HG03095 (cell line): ENCODE data around the gene IRAK2.
"Not testable (repeated sequence)": the region's sequence is repeated elsewhere in the genome, so short reads cannot be mapped to it uniquely, and the experiment has no call there.

ENCODE experiments used
- ATAC-seq: cut with Tn5 transposase; IDR thresholded peaks from one replicate; pipeline ENCODE4 v1.9.1; 2021; ENCODE audit warnings: moderate library complexity; ENCODE audit not compliant: unreplicated experiment

Gene IRAK2, protein sequence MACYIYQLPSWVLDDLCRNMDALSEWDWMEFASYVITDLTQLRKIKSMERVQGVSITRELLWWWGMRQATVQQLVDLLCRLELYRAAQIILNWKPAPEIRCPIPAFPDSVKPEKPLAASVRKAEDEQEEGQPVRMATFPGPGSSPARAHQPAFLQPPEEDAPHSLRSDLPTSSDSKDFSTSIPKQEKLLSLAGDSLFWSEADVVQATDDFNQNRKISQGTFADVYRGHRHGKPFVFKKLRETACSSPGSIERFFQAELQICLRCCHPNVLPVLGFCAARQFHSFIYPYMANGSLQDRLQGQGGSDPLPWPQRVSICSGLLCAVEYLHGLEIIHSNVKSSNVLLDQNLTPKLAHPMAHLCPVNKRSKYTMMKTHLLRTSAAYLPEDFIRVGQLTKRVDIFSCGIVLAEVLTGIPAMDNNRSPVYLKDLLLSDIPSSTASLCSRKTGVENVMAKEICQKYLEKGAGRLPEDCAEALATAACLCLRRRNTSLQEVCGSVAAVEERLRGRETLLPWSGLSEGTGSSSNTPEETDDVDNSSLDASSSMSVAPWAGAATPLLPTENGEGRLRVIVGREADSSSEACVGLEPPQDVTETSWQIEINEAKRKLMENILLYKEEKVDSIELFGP

DNA sequence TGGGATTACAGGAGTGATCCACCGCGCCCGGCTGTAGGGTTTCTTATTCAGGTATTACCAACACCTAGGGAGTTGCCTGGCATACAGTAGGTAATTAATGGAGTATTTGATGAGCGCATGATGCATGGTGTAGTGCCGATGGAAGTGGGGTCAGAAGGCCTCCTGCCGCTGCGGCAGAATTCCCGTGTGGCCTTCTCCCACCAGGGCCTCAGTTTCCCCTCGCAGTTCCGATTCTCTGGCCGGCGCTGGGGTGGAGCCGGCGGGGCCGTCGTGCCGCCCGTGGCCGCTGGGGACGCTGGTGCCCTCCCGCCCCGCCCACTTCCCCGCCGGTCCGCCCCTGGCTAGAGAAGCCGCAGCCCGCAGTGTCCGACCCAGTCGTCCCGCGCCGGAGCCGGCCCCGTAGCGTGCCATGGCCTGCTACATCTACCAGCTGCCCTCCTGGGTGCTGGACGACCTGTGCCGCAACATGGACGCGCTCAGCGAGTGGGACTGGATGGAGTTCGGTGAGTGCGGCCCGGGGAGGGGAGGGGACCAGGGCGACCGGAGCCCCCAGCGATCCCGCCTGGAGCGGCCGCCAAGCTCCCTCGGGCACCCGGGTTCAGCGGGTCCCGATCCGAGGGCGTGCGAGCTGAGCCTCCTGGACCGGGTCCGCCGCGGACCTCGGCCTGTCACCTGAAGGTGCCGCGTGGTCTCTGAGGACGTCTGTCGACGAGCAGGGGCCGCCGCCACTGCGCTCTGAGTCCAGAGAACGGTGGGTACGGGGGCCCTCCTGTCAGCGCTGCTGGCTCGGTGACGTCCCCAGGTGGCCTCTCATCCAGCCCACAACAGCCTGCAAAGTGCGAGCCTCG is at the start of gene IRAK2:
Gene IRAK2, plus strand, starts transcription at position 374 of the 848 bp plus-strand sequence. Its CDS starts 36 bp downstream, at position 410.
- ATAC-seq, result peak; percentile 82

DNA sequence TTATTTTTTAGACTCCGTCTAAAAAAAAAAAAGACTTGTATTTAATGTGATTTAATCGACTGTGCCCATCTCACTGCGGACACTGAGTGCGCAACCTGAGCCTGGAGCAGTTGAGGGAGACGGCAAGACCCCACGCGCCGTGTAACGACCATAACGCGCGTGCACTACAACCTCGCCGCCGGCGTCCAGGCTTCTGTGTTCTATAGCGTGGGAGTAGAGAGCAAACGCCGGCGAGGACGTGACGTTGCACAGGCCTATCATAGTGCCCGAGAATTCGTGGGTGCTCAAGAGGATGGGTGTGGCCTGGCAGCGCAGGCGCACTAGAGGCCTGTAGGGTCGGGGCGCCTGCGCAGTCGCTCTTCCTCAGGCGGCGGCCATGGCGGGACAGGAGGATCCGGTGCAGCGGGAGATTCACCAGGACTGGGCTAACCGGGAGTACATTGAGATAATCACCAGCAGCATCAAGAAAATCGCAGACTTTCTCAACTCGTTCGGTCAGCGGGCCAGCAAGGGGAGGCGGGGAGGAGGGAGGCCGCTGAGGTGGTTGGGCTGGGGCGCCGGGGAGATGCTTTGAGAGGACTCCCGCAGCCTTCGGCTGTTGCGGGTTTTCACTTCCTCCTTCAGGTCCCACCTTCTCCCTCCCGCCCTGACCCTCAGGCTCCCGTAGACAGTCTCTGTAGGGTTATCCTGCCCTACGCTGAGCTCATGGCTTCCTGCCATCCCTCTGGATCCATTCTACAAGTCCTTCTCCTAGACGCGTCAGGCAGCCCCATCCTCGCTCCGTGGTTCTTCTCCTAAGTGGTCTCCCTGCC is 49.2 kb upstream of the IRAK2 start, which contains the start of gene BRK1:
Gene BRK1, plus strand, starts transcription at position 350 of the 812 bp plus-strand sequence. Its CDS starts 27 bp downstream, at position 377.
- peak; percentile 89 for ATAC-seq

DNA sequence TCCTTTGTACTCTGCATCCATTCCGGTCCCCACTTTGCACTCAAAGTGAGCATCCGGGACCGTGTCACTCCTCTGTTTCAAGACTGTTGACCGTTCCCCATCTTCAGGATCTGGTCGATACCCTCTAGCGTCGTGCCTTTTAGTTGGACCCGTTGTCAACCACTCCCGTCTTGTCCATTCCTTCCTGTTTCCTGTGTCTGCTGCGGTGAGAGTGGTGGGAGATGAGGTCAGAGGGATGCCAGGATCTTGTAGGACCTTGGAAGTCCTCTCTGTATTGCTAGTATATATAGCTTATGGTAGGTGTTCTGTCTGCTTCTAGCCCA is 48.6 kb upstream of the IRAK2 start:
- ATAC-seq, result peak; percentile 16

DNA sequence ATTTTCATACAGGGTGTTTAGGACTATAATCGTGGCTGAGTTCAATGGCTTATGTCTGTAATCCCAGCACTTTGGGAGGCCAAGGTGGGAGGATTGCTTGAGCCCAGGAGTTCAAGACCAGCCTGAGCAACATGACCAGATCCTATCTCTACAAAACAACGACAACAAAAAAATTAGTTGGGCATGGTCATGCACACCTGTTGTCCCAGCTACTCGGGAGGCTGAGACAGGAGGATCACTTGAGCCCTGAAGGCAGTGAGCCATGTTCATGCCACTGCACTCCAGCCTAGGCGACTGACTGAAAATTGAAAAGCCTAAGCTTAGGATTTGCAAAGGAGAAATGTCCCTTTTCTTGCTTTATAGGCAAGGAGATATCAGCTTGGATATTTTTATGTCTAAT is 47.8 kb upstream of the IRAK2 start:
- no peak for ATAC-seq

DNA sequence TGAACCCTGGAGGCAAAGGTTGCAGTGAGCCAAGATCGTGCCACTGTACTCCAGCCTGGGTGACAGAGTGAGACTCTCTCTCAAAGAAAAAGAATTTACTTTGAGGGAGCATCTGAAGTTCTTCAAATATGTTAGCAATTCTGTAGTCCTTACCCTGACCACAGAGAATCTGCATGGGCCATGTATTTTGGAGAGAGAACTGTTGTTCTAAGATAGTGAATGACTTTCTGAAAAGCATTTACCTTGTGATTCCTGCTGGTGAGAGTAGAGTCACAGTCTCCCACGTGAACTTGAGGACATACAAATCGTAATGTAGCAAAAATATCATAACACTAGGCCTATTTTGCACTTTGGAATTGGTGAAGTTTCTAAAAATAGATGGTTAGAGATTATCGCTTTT is 45.3 kb upstream of the IRAK2 start:
- ATAC-seq, result no peak

DNA sequence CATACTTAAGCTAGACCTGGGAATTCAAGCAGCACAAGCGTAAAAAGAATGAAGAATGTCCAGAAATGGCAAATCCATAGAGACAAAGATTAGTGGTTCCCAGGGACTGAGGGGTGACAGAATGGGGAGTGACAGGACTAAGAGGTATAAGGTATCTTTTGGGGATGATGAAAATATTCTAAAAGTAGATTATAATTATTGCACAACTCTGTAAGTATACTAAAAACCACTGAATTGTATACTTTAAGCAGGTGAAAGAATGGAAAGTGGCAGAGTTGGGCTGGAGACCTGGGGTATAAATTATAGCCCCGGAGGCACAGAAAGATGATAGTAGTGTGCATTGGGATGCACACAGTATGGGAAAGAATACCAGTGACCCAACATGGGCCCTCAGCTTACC is 43.7 kb upstream of the IRAK2 start:
- no peak for ATAC-seq

DNA sequence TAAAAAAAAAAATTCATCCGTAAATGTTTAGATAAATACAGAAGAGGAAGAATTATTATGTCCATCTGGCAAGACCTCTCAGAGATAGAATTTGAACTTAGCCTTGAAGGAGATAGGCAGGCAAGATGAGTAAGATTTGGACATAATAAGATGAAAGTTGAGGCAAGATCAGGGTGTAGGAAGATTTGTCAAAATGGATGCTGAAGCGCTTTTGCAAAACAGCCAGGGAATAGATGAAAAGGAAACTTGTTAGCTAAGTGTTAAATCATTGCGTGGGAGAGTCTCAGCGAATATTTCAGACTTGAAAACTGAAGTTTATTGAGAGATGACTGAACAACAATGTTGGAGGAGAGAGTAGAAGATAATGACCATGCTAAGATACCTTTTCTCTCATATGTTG is 42.0 kb upstream of the IRAK2 start:
- ATAC-seq, result no peak

DNA sequence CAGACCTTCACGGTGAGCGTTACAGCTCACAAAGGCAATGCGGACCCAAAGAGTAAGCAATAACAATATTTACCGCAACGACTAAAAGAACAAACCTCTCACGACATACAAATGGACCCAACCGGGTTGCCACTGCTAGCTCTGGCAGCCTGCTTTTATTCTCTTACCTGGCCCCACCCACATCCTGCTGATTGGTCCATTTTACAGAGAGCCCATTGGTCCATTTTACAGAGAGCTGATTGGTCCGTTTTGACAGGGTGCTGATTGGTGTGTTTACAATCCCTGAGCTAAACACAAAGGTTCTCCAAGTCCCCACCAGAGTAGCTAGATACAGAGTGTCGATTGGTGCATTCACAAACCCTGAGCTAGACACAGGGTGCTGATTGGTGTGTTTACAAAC is 28.8 kb upstream of the IRAK2 start:
- not testable (repeated sequence) for ATAC-seq

DNA sequence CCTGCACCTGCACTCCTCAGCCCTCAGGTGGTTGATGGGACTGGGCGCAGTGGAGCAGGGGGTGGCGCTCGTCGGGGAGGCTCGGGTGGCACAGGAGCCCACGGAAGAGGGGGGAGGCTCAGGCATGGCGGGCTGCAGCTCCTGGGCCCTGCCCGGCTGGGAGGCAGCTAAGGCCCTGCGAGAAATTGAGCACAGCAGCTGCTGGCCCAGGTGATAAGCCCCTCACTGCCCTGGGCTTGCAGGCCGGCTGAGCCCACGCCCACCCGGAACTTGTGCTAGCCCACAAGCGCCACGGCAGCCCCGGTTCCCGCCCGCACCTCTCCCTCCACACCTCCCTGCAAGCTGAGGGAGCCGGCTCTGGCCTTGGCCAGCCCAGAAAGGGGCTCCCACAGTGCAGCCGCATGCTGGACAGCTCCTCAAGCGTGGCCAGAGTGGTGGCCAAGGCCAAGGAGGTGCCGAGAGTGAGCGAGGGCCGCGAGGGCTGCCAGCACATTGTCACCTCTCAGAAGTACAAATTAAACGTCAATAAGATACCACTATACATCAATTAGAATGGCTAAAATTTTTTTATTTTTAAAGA is 28.2 kb upstream of the IRAK2 start:
- no peak for ATAC-seq

DNA sequence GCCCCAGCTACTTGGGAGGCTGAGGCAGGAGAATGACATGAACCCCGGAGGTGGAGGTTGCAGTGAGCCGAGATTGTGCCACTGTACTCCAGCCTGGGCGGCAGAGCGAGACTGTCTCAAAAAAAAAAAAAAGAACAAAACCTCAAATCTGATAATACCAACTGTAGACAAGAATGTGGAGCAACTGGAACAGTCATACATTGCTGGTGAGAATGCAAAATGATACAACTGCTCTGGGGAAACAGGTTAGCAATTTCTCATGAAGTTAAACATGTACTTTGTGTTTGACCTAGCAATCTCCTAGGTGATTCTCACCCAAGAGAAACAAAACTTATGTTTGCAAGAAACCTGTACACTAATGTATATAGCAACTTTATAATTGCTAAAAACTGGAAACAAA is 27.5 kb upstream of the IRAK2 start:
- no peak for ATAC-seq

DNA sequence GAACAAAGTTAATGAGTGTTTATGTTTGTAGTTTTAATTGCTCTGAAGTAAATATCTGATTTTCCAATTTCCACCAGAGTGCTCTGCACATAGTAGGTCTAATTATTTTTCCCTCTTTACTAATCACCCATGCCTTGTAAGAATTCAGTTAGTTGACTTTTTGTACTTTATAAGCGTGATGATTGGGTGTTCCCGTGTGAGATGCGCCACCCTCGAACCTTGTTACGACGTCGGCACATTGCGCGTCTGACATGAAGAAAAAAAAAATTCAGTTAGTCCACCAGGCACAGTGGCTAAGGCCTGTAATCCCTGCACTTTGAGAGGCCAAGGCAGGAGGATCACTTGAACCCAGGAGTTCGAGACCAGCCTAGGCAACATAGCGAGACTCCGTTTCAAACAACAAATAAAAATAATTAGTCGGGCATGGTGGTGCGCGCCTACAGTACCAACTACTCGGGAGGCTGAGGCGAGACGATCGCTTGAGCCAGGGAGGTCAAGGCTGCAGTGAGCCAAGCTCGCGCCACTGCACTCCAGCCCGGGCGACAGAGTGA is 23.6 kb upstream of the IRAK2 start:
- ATAC-seq, result no peak

DNA sequence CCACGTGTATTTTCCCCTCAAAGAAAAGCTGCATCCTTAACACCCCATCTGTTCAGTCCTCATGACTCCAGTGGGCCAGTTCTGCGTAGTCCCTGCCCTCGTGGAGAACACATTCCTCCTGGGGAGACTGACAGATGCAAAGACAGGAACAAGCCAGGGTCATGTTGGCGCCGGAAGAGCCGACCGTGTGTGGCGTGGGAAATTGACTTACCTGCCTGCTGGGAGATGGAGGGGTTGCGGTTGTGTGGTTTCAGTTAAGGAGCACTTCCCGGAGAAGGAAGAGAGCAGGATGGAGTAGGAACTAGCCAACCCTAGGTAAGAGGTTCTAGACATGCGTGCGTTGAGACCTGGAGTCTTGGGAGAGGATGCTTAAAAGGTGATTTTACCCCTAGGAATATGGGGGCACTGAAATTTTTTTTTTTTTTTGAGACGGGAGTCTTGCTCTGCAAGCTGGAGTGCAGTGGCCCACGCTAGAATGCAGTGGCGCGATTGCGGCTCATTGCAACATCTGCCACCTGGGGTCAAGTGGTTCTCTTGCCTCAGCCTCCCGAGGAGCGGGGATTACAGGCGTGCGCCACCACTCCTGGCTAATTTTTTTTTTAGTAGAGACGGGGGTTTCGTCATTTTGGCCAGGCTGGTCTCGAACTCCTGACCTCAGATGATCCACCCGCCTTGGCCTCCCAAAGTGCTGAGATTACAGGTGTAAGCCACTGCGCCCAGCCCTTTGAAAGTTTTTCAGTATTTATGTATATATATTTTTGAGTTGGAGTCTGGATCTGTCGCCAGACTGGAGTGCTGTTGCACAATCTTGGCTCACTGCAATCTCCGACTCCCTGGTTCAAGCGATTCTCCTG is 21.8 kb upstream of the IRAK2 start:
- ATAC-seq, result no peak

DNA sequence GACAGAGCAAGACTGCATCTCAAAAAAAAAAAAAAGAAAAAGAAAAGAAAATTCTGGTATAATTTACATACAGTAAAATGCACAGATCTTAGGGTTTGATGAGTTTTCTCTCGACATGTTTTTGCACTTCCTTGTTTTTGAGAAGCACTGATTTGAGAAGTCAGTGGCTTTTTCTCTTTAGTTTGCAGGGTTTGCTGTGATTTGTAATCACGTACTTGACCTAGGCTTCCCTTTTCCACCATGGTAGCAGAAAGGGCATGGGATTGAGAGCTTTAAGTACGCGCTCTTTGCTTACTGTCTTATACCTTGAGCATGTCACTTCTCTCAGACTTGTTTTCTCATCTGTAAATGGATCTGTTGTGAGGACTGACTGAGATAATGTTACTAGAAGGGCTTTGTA is 19.0 kb upstream of the IRAK2 start:
- no peak for ATAC-seq

DNA sequence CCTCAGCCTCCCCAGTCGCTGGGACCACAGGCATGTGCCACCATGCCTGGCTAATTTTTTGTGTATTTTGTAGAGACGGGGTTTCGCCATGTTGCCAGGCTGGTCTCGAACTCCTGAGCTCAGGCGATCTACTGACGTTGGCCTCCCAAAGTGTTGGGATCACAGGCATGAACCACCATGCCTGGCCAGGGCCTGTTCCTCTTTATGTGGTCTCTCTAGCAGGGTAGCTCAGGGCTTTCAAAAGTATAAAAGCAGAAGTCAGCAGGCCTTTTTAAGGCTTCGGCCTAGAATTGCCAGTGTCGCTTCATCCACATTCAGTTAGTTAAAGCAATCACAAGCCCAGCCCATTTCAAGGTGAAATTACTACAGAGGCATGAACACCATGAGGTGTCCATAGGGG is 15.5 kb upstream of the IRAK2 start:
- ATAC-seq, result no peak

DNA sequence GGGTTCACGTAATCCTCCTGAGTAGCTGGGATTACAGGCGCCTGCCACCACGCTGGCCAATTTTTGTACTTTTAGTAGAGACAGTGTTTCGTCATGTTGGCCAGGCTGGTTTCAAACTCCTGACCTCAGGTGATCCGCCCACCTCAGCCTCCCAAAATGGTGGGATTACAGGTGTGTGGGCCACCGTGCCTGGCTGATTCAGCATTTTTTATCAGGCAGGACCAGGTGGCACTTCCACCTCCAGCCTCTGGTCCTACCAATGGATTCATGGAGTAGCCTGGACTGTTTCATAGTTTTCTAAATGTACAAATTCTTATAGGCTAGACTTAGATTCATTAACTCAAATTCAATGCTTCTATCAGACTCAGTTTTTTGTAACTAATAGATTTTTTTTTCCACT is 13.7 kb upstream of the IRAK2 start:
- ATAC-seq, result no peak

DNA sequence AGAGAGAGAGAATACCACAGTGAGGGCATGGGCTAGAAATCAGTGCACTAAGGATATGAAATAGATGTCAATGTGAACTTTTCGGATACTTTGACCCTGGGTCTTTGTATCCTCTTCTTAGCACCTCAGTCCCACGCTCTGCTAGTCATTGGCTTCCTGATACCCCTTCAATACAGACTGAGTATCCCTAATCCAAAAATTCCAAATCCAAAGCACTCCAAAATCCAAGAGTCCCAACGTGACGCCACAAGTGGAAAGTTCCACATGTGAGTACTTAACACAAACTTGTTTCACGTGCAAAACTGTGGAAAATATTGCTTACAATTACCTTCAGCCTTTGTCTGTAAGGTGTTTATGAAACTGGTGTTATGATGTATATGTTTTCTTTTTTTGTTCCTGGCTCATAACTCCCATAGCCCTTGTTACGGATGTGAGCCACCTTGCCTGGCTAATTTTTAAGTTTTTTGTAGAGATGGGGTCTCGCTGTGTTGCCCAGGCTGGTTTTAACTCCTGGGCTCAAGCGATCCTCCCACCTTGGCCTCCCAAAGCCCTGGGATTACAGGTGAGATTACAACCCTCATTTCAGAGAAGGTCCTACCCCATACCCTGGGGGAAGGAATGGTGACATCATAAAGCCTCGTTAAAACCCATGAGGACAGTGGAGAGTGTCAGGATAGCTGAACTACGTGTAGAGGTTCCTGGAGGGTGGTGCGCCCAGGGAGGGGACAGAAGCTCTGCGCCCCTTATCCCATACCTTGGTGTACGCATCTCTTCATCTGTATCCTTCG is 10.2 kb upstream of the IRAK2 start:
- no peak for ATAC-seq

DNA sequence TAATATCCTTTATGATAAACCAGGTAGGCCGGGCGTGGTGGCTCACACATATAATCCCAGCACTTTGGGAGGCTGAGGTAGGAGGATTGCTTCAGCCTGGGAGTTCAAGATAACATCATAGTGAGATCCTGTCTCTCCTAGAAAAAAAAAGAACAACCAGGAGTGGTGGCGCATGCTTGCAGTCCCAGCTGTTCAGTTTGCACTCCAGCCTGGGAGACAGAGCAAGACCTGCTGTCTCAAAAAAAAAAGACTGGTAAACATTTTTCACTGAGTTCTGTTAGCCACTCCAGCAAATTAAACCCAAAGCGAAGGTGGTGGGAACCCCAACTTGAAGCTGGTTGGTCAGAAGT is 9.6 kb upstream of the IRAK2 start:
- ATAC-seq, result no peak

DNA sequence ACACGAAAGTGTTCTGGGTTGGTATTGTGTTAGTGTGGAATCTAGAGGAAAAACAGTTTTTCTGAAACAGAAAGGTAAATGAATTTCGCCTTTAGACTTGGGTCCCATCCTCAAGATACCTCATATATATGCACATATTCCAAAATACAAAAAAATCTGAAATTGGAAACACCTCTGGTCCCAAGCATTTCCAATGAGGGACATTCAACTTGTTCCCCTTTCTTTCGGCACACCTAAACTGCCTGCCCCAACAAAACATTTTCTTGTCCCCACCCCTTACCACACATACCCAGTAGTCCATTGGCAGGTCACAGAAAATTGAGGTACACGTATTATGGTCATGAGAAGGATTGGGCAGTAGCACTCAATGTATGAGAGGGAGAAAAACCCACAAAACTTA is 9.1 kb upstream of the IRAK2 start:
- ATAC-seq, result no peak

DNA sequence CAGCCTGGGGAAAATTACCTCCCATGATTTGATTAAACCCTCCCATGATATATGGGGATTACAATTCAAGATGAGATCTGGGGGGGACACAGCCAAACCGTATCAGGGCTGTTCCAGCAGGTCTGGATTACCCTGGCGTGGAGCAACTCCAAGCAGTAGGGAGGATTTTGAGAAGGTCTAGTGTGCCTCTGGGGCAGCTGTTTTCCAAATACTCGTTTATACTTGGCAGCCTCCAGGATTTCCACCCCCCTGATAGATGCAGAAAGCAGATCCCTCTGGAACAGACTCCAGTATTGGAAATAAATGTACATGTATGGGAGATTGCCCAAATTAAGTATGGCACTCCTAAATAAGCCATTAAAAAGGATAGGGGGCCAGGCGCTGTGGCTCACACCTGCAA is 7.7 kb upstream of the IRAK2 start:
- ATAC-seq, result no peak
